ENCODE data around the gene H2BK1.

H2BK1 gene

GRCh38 chr7:151210087-151210854, at the start of gene H2BK1:
Gene H2BK1, minus strand, starts transcription at chr7:151210488. Its CDS starts 170 bp downstream, at chr7:151210318.
- WGBS (ENCODE audit: insufficient coverage, insufficient read length): no CpG with 5 or more reads among the region's 17 CpGs
- no peaks in the 10 kb centered on the region for H3K27me3 ChIP-seq (ENCODE audit: control insufficient read depth, insufficient read depth, low read length)
- H3K36me3 ChIP-seq (ENCODE audit: control insufficient read depth, insufficient read depth, low read length): peaks cover 17% of the 10 kb centered on the region
- H3K27ac ChIP-seq (ENCODE audit: low read length): no peak within 1 kb of the TSS
- no peak for DNase-seq (ENCODE audit: low read depth, low spot score)
- peaks cover 6% of the 10 kb centered on the region for H3K4me1 ChIP-seq (ENCODE audit: control insufficient read depth, insufficient read depth, low read length)
- H3K9me3 ChIP-seq (ENCODE audit: control insufficient read depth, insufficient read depth, low read length): no peaks in the 10 kb centered on the region
- H3K4me3 ChIP-seq (ENCODE audit: low read length): no peak within 1 kb of the TSS

GRCh38 chr7:151257990-151258389, 47.7 kb upstream of the H2BK1 start:
- Histone ChIP-seq H3K9me3 (ENCODE audit: control insufficient read depth, insufficient read depth, low read length) (no peaks in the 10 kb centered on the region), H3K4me3 (ENCODE audit: low read length) (no peak overlapping the region), H3K27me3 (ENCODE audit: control insufficient read depth, insufficient read depth, low read length) (peaks cover 2% of the 10 kb centered on the region; the same call in 1 of the 2 replicates), H3K36me3 (ENCODE audit: control insufficient read depth, insufficient read depth, low read length) (no peaks in the 10 kb centered on the region), H3K27ac (ENCODE audit: low read length) (no peak overlapping the region), H3K4me1 (ENCODE audit: control insufficient read depth, insufficient read depth, low read length) (0 out of 2 replicates have a peak, but pooled peaks cover 3% of the 10 kb centered on the region)
- no CpG with 5 or more reads among the region's 7 CpGs for WGBS (ENCODE audit: insufficient coverage, insufficient read length)
- DNase-seq (ENCODE audit: low read depth, low spot score): no peak

GRCh38 chr7:151256410-151257045, 46.2 kb upstream of the H2BK1 start:
- Histone ChIP-seq H3K4me3 (ENCODE audit: low read length) (no peak overlapping the region), H3K27me3 (ENCODE audit: control insufficient read depth, insufficient read depth, low read length) (peaks cover 2% of the 10 kb centered on the region; the same call in 1 of the 2 replicates), H3K36me3 (ENCODE audit: control insufficient read depth, insufficient read depth, low read length) (no peaks in the 10 kb centered on the region), H3K9me3 (ENCODE audit: control insufficient read depth, insufficient read depth, low read length) (no peaks in the 10 kb centered on the region), H3K27ac (ENCODE audit: low read length) (no peak overlapping the region), H3K4me1 (ENCODE audit: control insufficient read depth, insufficient read depth, low read length) (0 out of 2 replicates have a peak, but pooled peaks cover 3% of the 10 kb centered on the region)
- no CpG with 5 or more reads among the region's 16 CpGs for WGBS (ENCODE audit: insufficient coverage, insufficient read length)
- no peak for DNase-seq (ENCODE audit: low read depth, low spot score)

- no CpG with 5 or more reads among the region's 7 CpGs for WGBS (ENCODE audit: insufficient coverage, insufficient read length)
- Histone ChIP-seq H3K27me3 (ENCODE audit: control insufficient read depth, insufficient read depth, low read length) (peaks cover 11% of the 10 kb centered on the region; the same call in 1 of the 2 replicates), H3K27ac (ENCODE audit: low read length) (no peak overlapping the region)
These were observed 45.1 kb upstream of the H2BK1 start for GRCh38 chr7:151255390-151255789.

GRCh38 chr7:151254851-151255250, 44.6 kb upstream of the H2BK1 start:
- no peaks in the 10 kb centered on the region for H3K36me3 ChIP-seq (ENCODE audit: control insufficient read depth, insufficient read depth, low read length)
- H3K4me3 ChIP-seq (ENCODE audit: low read length): no peak overlapping the region
- no CpG with 5 or more reads among the region's 11 CpGs for WGBS (ENCODE audit: insufficient coverage, insufficient read length)
- no peak for DNase-seq (ENCODE audit: low read depth, low spot score)
- H3K9me3 ChIP-seq (ENCODE audit: control insufficient read depth, insufficient read depth, low read length): no peaks in the 10 kb centered on the region
- H3K4me1 ChIP-seq (ENCODE audit: control insufficient read depth, insufficient read depth, low read length): peaks cover 4% of the 10 kb centered on the region
- peaks cover 9% of the 10 kb centered on the region; the same call in 1 of the 2 replicates for H3K27me3 ChIP-seq (ENCODE audit: control insufficient read depth, insufficient read depth, low read length)
- H3K27ac ChIP-seq (ENCODE audit: low read length): no peak overlapping the region

More at GRCh38 chr7:151255390-151255789, 45.1 kb upstream of the H2BK1 start:
- Histone ChIP-seq H3K4me3 (ENCODE audit: low read length) (no peak overlapping the region), H3K9me3 (ENCODE audit: control insufficient read depth, insufficient read depth, low read length) (no peaks in the 10 kb centered on the region), H3K36me3 (ENCODE audit: control insufficient read depth, insufficient read depth, low read length) (no peaks in the 10 kb centered on the region), H3K4me1 (ENCODE audit: control insufficient read depth, insufficient read depth, low read length) (0 out of 2 replicates have a peak, but pooled peaks cover 3% of the 10 kb centered on the region)
- DNase-seq (ENCODE audit: low read depth, low spot score): no peak

- Histone ChIP-seq H3K9me3 (ENCODE audit: control insufficient read depth, insufficient read depth, low read length) (no peaks in the 10 kb centered on the region), H3K27me3 (ENCODE audit: control insufficient read depth, insufficient read depth, low read length) (peaks cover 10% of the 10 kb centered on the region; the same call in 1 of the 2 replicates), H3K27ac (ENCODE audit: low read length) (no peak overlapping the region), H3K4me1 (ENCODE audit: control insufficient read depth, insufficient read depth, low read length) (peaks cover 6% of the 10 kb centered on the region), H3K4me3 (ENCODE audit: low read length) (no peak overlapping the region), H3K36me3 (ENCODE audit: control insufficient read depth, insufficient read depth, low read length) (no peaks in the 10 kb centered on the region)
- no peak for DNase-seq (ENCODE audit: low read depth, low spot score)
- WGBS (ENCODE audit: insufficient coverage, insufficient read length): no CpG with 5 or more reads among the region's 7 CpGs
These were observed 44.0 kb upstream of the H2BK1 start for GRCh38 chr7:151254316-151254715.

GRCh38 chr7:151252961-151253711, 42.8 kb upstream of the H2BK1 start:
- Histone ChIP-seq H3K36me3 (ENCODE audit: control insufficient read depth, insufficient read depth, low read length) (no peaks in the 10 kb centered on the region), H3K27me3 (ENCODE audit: control insufficient read depth, insufficient read depth, low read length) (peaks cover 16% of the 10 kb centered on the region; the same call in 1 of the 2 replicates), H3K27ac (ENCODE audit: low read length) (no peak overlapping the region), H3K9me3 (ENCODE audit: control insufficient read depth, insufficient read depth, low read length) (no peaks in the 10 kb centered on the region), H3K4me1 (ENCODE audit: control insufficient read depth, insufficient read depth, low read length) (peaks cover 8% of the 10 kb centered on the region), H3K4me3 (ENCODE audit: low read length) (no peak overlapping the region; the same call in 1 of the 2 replicates)
- DNase-seq (ENCODE audit: low read depth, low spot score): no peak
- no CpG with 5 or more reads among the region's 17 CpGs for WGBS (ENCODE audit: insufficient coverage, insufficient read length)

GRCh38 chr7:151252561-151252835, 42.2 kb upstream of the H2BK1 start:
- WGBS (ENCODE audit: insufficient coverage, insufficient read length): no CpG with 5 or more reads among the region's 9 CpGs
- Histone ChIP-seq H3K4me3 (ENCODE audit: low read length) (peak overlapping the region; percentile 44; the same call in 1 of the 2 replicates), H3K27me3 (ENCODE audit: control insufficient read depth, insufficient read depth, low read length) (peaks cover 21% of the 10 kb centered on the region; the same call in 1 of the 2 replicates), H3K9me3 (ENCODE audit: control insufficient read depth, insufficient read depth, low read length) (no peaks in the 10 kb centered on the region), H3K4me1 (ENCODE audit: control insufficient read depth, insufficient read depth, low read length) (peaks cover 8% of the 10 kb centered on the region), H3K27ac (ENCODE audit: low read length) (no peak overlapping the region), H3K36me3 (ENCODE audit: control insufficient read depth, insufficient read depth, low read length) (no peaks in the 10 kb centered on the region)
- DNase-seq (ENCODE audit: low read depth, low spot score): no peak

GRCh38 chr7:151251689-151252560, 41.6 kb upstream of the H2BK1 start:
- H3K9me3 ChIP-seq (ENCODE audit: control insufficient read depth, insufficient read depth, low read length): no peaks in the 10 kb centered on the region
- H3K27me3 ChIP-seq (ENCODE audit: control insufficient read depth, insufficient read depth, low read length): peaks cover 25% of the 10 kb centered on the region; the same call in 1 of the 2 replicates
- no CpG with 5 or more reads among the region's 79 CpGs for WGBS (ENCODE audit: insufficient coverage, insufficient read length)
- H3K4me3 ChIP-seq (ENCODE audit: low read length): peak overlapping the region; percentile 44; the same call in 1 of the 2 replicates
- DNase-seq (ENCODE audit: low read depth, low spot score): no peak
- peaks cover 8% of the 10 kb centered on the region for H3K4me1 ChIP-seq (ENCODE audit: control insufficient read depth, insufficient read depth, low read length)
- H3K36me3 ChIP-seq (ENCODE audit: control insufficient read depth, insufficient read depth, low read length): no peaks in the 10 kb centered on the region
- H3K27ac ChIP-seq (ENCODE audit: low read length): no peak overlapping the region

Measured in iPS DF 6.9 (cell line).